HG03432 (cell line): ENCODE measurements around the gene ZSWIM6.
"Not testable (repeated sequence)": the region's sequence is repeated elsewhere in the genome, so short reads cannot be mapped to it uniquely, and the experiment has no call there.

Experiments used
- ATAC-seq: cut with Tn5 transposase; IDR thresholded peaks from one replicate; pipeline ENCODE4 v1.9.1; 2021; ENCODE audit warnings: mild to moderate bottlenecking, moderate library complexity; ENCODE audit not compliant: unreplicated experiment

ZSWIM6 gene

GRCh38 chr5:61405511-61406295 lies 73.6 kb downstream of the ZSWIM6 start:
- no peak for ATAC-seq

- ATAC-seq, result not testable (repeated sequence)
Observed at GRCh38 chr5:61406497-61406896, 74.4 kb downstream of the ZSWIM6 start.

- ATAC-seq, result no peak
Observed at GRCh38 chr5:61407706-61408270, 75.7 kb downstream of the ZSWIM6 start.

GRCh38 chr5:61408476-61409168 lies 76.6 kb downstream of the ZSWIM6 start:
- ATAC-seq, result peak; percentile 100

GRCh38 chr5:61409568-61409967 lies 77.5 kb downstream of the ZSWIM6 start:
- no peak for ATAC-seq

GRCh38 chr5:61410811-61411210 lies 78.8 kb downstream of the ZSWIM6 start:
- ATAC-seq, result no peak

GRCh38 chr5:61412361-61412760 lies 80.3 kb downstream of the ZSWIM6 start:
- ATAC-seq, result no peak

GRCh38 chr5:61413205-61413604 lies 81.1 kb downstream of the ZSWIM6 start:
- ATAC-seq, result not testable (repeated sequence)

GRCh38 chr5:61414806-61415205 lies 82.7 kb downstream of the ZSWIM6 start:
- no peak for ATAC-seq

GRCh38 chr5:61416010-61416409 lies 84.0 kb downstream of the ZSWIM6 start:
- ATAC-seq, result peak; percentile 47

GRCh38 chr5:61416420-61416819 lies 84.4 kb downstream of the ZSWIM6 start:
- peak; percentile 8 for ATAC-seq

GRCh38 chr5:61417340-61417739 lies 85.3 kb downstream of the ZSWIM6 start:
- no peak for ATAC-seq

GRCh38 chr5:61417851-61418250 lies 85.8 kb downstream of the ZSWIM6 start:
- ATAC-seq, result no peak

GRCh38 chr5:61419106-61419505 lies 87.0 kb downstream of the ZSWIM6 start:
- no peak for ATAC-seq

- ATAC-seq, result no peak
Observed at GRCh38 chr5:61420016-61420415, 88.0 kb downstream of the ZSWIM6 start.

- not testable (repeated sequence) for ATAC-seq
Observed at GRCh38 chr5:61421262-61421661, 89.2 kb downstream of the ZSWIM6 start.

GRCh38 chr5:61423487-61424145 lies 91.6 kb downstream of the ZSWIM6 start:
- no peak for ATAC-seq

GRCh38 chr5:61425918-61426317 lies 93.9 kb downstream of the ZSWIM6 start:
- ATAC-seq, result no peak

GRCh38 chr5:61429906-61430305 lies 97.8 kb downstream of the ZSWIM6 start:
- no peak for ATAC-seq

GRCh38 chr5:61431923-61432620 lies 100.0 kb downstream of the ZSWIM6 start:
- ATAC-seq, result no peak

GRCh38 chr5:61435368-61435767 lies 103.3 kb downstream of the ZSWIM6 start:
- ATAC-seq, result no peak
